NCI-H2227 treated with DMSO at 0.1 percent for 48 hours (cell line): ENCODE results near the gene SPATA21.
"Not testable (repeated sequence)": the region's sequence is repeated elsewhere in the genome, so short reads cannot be mapped to it uniquely, and the experiment has no call there.

ENCODE experiments used
- DNase-seq: peaks from one replicate; lab custom pipeline; 2025; lab: John Stamatoyannopoulos, UW

The SPATA21 gene

GRCh38 chr1:16436946-16437474 lies at the start of gene SPATA21:
SPATA21 (minus strand) TSS chr1:16437424; CDS start chr1:16431371, 6,053 bp downstream.
- DNase-seq = no peak

GRCh38 chr1:16487011-16487410 lies 49.8 kb upstream of the SPATA21 start:
- not testable (repeated sequence) for DNase-seq

GRCh38 chr1:16486316-16486715 lies 49.1 kb upstream of the SPATA21 start:
- DNase-seq = not testable (repeated sequence)

- DNase-seq = no peak
Measured at GRCh38 chr1:16484931-16485330, 47.7 kb upstream of the SPATA21 start.

- no peak for DNase-seq
Measured at GRCh38 chr1:16484501-16484835, 47.2 kb upstream of the SPATA21 start.

DNA sequence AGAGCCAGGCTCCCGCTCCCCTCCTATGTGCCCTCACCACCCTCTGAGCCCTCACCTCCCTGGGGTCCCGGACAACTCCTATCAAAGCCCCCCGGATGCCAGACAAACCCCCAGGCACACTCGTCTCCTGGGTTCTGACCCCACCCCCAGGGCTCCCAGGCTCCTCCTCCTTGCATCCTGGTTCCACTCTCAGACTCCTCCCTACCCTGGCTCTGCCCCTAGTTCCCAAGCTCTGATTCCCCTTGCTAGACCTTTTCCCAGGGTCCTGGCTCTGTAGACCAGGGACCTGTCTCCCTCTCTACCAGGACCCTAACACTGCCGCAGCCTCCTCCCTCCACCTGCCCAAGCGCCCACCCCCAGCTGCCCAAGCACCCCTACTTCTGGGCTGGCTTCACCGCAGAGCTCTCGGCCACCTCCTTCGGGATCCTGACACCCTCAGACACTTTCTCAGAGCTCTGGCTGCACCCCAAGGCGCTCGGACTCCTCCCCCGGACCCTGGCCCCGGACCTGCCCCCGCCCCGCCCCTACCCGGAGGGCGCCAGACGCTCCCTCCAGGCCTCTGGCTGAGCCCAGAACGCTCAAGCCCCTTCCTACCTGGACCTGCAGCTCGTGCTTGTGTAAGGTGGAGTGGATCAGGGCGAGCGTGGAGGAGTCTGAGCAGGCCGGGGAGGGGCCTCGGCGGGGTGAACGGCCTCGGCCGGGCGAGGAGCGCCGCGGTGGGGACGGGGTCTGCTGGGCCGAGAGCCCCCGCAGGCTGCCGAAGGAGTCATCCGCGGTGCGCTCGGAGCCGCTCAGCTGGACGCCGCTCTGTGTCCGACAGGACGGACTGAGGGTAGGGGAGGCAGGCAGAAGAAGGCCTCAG lies 46.6 kb upstream of the SPATA21 start:
- not testable (repeated sequence) for DNase-seq

- not testable (repeated sequence) for DNase-seq
Measured at GRCh38 chr1:16483146-16483545, 45.9 kb upstream of the SPATA21 start.

- DNase-seq = no peak
Measured at GRCh38 chr1:16478091-16478490, 40.9 kb upstream of the SPATA21 start.

GRCh38 chr1:16475771-16476770 lies 38.8 kb upstream of the SPATA21 start:
- DNase-seq = not testable (repeated sequence)

DNA sequence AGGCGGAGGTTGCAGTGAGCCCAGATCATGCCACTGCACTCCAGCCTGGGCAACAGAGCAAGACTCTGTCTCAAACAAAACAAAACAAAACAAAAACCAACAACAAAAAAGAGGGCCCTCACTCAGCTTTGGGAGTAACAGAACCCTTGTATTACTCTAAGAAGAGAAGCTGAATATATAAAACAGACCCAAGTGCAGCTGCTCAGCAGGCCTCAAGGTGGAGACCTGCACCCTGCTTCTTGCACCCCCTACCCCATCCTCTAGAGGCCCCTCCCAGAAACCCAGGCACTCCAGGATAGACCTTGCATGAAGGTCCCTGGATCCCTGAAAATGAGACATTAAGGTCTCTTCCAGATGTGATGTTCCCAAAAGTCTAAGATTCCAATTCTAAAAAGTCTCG lies 37.7 kb upstream of the SPATA21 start:
- not testable (repeated sequence) for DNase-seq

- DNase-seq = no peak
Measured at GRCh38 chr1:16474166-16474800, 37.1 kb upstream of the SPATA21 start.

DNA sequence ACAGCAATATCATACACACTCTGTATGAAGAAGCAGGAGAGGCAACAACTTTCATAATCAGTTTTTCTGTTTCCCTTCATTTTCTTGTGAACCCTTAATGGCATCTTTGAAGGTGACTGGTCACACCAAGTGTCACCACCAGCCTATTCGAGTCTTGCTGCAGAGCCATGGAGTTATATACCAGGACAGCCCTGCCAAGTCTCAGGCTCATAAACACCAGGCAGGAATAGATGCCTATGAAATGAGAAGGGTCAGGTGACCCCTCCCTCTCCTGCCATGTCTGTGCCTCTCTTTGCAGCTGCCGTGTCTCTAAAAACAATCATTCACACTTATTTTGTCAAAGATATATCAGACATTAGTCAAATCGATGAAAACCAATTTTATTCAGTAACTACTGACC lies 31.3 kb upstream of the SPATA21 start:
- DNase-seq = no peak

DNA sequence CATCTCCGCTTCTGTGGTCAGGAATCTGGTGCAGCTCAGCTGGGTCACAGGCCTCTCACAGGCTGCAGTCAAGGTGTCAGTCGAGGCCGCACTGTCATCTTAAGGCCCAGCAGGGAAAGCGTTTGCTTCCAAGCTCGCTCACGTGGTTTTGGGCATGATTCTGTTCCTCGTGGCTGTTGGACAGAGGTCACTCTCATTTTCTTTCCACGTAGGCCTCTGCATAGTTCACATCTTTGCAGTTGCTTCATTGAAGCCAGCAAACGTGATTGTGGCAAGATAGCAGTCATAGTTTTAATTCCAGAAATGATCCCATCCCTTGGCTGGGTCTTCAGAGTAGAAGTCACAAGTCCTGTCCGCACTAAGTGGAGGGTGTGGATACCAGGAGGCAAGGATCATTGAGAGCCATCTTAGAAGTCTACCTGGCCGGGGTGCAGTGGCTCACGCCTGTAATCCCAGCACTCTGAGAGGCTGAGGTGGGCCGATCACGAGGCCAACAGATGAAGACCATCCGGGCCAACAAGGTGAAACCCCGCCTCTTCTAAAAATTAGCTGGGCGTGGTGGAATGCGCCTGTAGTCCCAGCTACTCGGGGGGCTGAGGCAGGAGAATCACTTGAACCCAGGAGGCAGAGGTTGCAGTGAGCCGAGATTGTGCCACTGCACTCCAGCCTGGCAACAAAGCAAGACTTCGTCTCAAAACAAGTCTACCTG lies 27.8 kb upstream of the SPATA21 start:
- no peak for DNase-seq

GRCh38 chr1:16462773-16463330 lies 25.6 kb upstream of the SPATA21 start:
- no peak for DNase-seq

DNA sequence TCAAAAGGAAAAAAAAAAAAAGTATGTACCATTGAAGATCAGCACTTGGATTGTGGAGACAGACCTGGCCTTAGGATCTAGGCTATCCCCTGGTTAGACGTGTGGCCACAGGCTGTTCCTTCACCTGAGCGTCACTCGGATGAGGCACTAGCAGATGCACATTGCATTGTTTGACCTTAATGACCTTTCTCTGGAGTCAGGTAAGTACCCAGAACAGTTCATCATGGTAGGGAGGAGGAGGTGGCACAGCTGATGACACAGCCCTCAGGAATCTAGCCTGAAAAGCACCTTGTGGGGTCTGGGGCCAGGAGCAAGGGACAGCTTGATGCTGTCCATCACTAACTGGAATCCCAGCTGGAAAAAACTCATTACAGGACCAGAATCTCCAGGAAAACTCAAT lies 24.5 kb upstream of the SPATA21 start:
- no peak for DNase-seq

- DNase-seq = no peak
Measured at GRCh38 chr1:16459352-16459925, 22.2 kb upstream of the SPATA21 start.

DNA sequence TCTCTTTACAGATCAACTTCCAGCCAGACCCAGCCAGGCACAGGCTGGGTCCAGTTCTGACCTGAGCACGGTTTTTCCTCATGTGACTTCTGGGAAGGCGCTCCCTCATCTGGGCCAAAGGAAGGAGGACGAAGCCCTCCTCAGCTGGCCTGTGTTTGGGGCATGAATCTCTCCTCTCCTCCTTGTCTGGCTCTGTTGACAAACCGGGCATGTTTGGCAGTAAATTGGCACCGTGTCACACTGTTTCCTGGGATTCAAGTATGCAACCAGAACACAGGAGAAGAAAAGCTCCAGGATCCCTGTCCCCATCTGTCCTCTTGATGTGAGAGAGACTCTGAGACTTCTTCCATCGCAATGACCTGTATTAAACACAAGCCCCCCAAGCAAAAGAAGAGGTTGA lies 21.6 kb upstream of the SPATA21 start:
- DNase-seq = no peak

- DNase-seq = not testable (repeated sequence)
Measured at GRCh38 chr1:16456151-16456550, 18.9 kb upstream of the SPATA21 start.

- not testable (repeated sequence) for DNase-seq
Measured at GRCh38 chr1:16454909-16455308, 17.7 kb upstream of the SPATA21 start.

- DNase-seq = no peak
Measured at GRCh38 chr1:16451841-16452528, 14.8 kb upstream of the SPATA21 start.
